Lower leg skin (tissue), 4 donors: ENCODE measurements around the gene METTL24. TPM values are rescaled to one million over a fixed set of nuclear protein-coding genes. Genes with fewer than 3 reads are reported as not detected.

Experiments used
- DNase-seq, 2 donors: peaks; one replicate each; pipeline ENCODE4 v3.0.0-alpha.2; 2019; ENCODE audit warnings: low spot score in 2 of 2
- H3K4me3 ChIP-seq: fragments of 200-600 bp; sonication (generic); 2 replicates; pipeline ENCODE4 v1.5.1; 2017; ENCODE audit warnings: mild to moderate bottlenecking, low read depth; ENCODE audit not compliant: poor library complexity, severe bottlenecking
- POLR2A ChIP-seq, 2 donors: fragments of 450-650 bp; IDR thresholded peaks; one replicate each; pipeline ENCODE4 v1.6.1; 2016 to 2017; ENCODE audit warnings: antibody characterized with exemption in 2 of 2, mild to moderate bottlenecking in 1 of 2, moderate library complexity in 1 of 2
- WGBS, 2 donors: methylation state at CpG; one replicate each; pipeline ENCODE4 v1.1.5; 2018; 5-methylcytosine and 5-hydroxymethylcytosine counted together
- intact Hi-C: fragments of 100-400 bp; cut with DNase I; formaldehyde crosslinking; loops from one replicate; pipeline ENCODE4 v1.15.0; 2023; ENCODE audit warnings: low total_unique reads
- total RNA-seq, 4 donors: library from RNA; depleted of rRNA; stranded (reverse); fragments of >200 nt; gene quantifications; one replicate each; pipeline ENCODE4 v1.1.0, GENCODE V29; 2016
- TF ChIP-seq, protein P1 (sequence below), 3 donors: fragments of 450-650 bp; IDR thresholded peaks; one replicate each; pipeline ENCODE4 v1.5.1; 2016; ENCODE audit warnings: antibody characterized with exemption in 3 of 3, mild to moderate bottlenecking in 3 of 3, moderate library complexity in 2 of 3

METTL24 gene
- total RNA-seq, 4 donors from 2014 or later = 0.22 to 2.5 (median 1.8) TPM; not detected in 1

DNA sequence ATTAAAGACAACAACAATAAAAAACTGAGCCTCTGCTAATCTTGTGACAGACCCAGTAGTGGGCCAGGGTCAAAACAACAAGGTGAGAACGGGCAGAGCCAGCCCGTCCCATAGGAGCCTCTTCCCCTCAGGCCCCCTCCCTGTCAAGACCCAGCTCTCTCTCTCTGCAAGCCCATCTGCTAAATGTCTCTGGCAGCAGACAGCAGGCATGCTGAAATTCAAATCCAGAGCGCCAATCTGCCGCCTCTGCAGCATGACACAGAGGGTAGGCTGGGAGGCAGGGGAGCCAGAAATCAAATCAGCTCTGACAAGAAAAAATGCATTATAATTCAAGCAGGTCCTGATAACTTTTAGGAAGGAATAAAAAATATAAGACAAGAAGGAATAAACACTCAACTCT is 26.3 kb downstream of the METTL24 start:
- DNase-seq = no peak
- TF ChIP-seq POLR2A (IDR thresholded peaks at IDR 0.05) = no peak
- TF ChIP-seq, protein P1, sequence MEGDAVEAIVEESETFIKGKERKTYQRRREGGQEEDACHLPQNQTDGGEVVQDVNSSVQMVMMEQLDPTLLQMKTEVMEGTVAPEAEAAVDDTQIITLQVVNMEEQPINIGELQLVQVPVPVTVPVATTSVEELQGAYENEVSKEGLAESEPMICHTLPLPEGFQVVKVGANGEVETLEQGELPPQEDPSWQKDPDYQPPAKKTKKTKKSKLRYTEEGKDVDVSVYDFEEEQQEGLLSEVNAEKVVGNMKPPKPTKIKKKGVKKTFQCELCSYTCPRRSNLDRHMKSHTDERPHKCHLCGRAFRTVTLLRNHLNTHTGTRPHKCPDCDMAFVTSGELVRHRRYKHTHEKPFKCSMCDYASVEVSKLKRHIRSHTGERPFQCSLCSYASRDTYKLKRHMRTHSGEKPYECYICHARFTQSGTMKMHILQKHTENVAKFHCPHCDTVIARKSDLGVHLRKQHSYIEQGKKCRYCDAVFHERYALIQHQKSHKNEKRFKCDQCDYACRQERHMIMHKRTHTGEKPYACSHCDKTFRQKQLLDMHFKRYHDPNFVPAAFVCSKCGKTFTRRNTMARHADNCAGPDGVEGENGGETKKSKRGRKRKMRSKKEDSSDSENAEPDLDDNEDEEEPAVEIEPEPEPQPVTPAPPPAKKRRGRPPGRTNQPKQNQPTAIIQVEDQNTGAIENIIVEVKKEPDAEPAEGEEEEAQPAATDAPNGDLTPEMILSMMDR (IDR thresholded peaks at IDR 0.05) = no peak
- WGBS, 2 donors = 42 to 43% methylated on average over 4 of the region's 4 CpGs
- intact Hi-C loops = no loop called here
- no peak overlapping the region for H3K4me3 ChIP-seq

DNA sequence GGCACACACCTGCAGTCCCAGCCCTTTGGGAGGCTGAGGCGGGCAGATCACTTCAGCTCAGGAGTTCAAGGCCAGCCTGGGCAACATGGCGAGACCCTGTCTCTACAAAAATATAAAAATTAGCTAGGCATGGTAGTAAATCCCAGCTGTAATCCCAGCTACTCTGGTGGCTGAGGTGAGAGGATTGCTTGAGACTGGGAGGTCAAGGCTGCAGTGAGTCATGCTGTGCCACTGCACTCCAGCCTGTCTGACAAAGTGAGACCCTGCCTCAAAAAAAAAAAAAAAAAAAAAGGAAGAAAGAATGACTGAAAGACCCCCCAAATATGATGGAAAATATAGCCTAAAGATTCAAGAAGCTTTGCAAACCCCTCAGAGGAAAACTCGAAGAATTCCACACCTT is 26.8 kb downstream of the METTL24 start:
- DNase-seq = no peak
- 79 to 83% methylated on average over 3 of the region's 3 CpGs for WGBS, 2 donors
- no peak overlapping the region for H3K4me3 ChIP-seq
- no peak for TF ChIP-seq POLR2A (IDR thresholded peaks at IDR 0.05)
- TF ChIP-seq, protein P1 (IDR thresholded peaks at IDR 0.05) = no peak
- intact Hi-C loops = no loop called here

DNA sequence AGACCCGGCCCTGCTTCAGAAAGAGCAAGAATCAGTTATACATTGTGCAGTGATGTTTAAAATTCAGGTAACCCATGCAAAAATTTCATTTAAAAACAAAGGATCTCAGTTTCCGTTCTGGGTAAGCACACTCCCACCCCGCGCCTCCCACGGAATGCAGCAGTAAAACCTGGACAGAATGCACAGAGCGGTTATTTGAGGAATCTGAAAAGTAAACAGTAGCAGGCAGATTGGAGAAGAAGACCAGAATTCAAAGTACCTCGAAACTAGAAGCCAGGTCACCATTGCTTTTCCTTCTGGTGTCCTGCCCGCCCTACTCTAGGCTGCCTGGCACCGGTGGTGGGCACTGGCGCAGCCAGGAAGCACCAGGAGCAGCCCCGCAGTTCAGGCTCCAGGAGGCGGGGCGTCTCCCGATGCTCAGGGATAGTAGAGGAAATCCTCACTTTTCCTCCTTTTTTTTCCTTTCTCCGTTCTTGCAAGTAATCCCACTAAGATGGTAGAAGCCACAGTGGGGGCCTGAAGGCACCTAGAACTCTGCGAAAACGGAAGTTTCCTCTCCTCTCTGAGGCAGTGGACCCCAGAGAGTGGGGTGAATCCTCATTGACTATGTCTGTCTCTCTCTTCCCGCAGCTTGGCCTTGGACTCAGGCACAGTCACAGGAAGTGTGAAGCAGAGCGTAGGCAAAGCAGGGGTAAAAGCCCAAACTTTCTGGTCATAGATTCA is 28.3 kb downstream of the METTL24 start:
- H3K4me3 ChIP-seq = no peak overlapping the region
- intact Hi-C loops = no loop called here
- TF ChIP-seq, protein P1 (IDR thresholded peaks at IDR 0.05) = no peak
- no peak for DNase-seq
- WGBS, 2 donors = 32 to 35% methylated on average over 19 of the region's 19 CpGs

DNA sequence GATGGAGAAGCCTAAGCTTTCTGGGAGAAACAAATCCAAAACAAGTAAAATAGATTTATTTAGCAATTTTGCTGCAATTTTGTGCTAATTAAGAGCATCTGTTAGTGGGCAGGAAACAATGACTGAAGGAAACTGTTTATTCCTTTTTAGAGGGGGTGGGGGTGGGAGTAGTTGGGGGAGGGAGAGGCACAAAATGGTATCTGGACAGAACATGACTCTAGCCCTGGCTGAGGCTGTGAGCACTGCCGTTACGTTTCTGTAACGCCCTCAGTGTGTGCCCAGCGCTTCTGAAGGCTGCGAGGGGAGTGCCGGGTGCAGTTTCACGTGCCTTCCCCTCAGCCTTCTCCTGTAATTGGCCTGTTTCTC is 28.8 kb downstream of the METTL24 start:
- no peak for DNase-seq
- H3K4me3 ChIP-seq = no peak overlapping the region
- TF ChIP-seq, protein P1 (IDR thresholded peaks at IDR 0.05) = no peak
- no peak for TF ChIP-seq POLR2A (IDR thresholded peaks at IDR 0.05)
- intact Hi-C loops = no loop called here
- WGBS, 2 donors = 22 to 31% methylated on average over 7 of the region's 7 CpGs

DNA sequence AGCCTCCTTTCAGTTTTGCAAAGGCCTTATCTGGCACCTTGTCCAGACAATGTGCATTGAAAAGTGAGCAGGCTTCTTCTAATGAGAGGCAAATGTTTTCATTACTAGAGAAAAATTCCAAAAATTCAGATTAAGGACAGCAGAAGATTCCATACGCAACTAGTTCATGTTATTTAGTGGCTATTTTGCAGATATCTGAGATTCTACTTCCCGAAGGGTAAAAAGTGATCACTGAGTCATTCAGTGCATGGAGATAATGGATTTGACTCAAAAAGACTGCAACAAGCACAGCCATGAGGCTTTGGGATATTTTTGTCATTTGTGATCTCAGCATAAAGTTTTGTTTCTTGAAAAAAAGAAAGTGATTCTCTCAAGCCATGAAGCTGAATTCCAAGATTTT is 29.9 kb downstream of the METTL24 start:
- intact Hi-C loops = no loop called here
- TF ChIP-seq POLR2A (IDR thresholded peaks at IDR 0.05) = no peak
- TF ChIP-seq, protein P1 (IDR thresholded peaks at IDR 0.05) = no peak
- whole genome bisulfite sequencing, 2 donors = 51 to 74% methylated on average over 2 of the region's 2 CpGs
- no peak for DNase-seq
- H3K4me3 ChIP-seq = no peak overlapping the region

DNA sequence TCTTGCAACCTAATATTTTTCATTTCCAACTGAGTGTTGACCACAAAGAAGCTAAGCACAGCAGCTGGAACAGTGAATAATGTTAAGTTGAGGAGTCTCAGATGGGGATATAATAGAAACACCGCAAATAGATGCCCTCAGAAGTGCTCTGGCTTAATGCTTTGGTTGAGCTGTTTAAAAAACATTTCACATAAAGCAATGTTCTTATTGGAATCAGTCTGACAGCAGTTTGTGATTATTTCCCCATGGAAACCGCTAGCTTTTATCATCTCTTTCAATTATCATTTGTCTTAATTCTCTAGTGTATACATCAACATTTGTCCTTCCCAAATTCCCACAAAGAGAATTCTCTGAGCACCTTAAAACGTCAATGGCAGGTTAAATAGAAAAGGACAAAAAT is 30.8 kb downstream of the METTL24 start:
- TF ChIP-seq, protein P1 (IDR thresholded peaks at IDR 0.05) = no peak
- TF ChIP-seq POLR2A (IDR thresholded peaks at IDR 0.05) = no peak
- no peak overlapping the region for H3K4me3 ChIP-seq
- WGBS, 2 donors = 72 to 76% methylated on average over 3 of the region's 3 CpGs
- no peak for DNase-seq
- intact Hi-C loops = no loop called here
